H1 (cell line): ENCODE measurements around the gene TMEM120A.

ENCODE experiments used
- CBX8 ChIP-seq: fragments of 300-800, 300-1000 bp; sonication (generic); IDR thresholded peaks from 2 replicates; pipeline ENCODE4 v1.7.1; 2016; ENCODE audit warnings: low read depth, low read length, borderline replicate concordance
- CEBPB ChIP-seq: IDR thresholded peaks from 2 replicates; pipeline ENCODE4 v1.6.1; 2012; ENCODE audit warnings: low read depth, low read length
- CTCF ChIP-seq, 3 experiments: IDR thresholded peaks; 1 replicate in 2 of 3; 2 replicates in 1 of 3; pipeline versions ENCODE4 v1.5.1 to v1.6.1; 2011; ENCODE audit warnings: low read length in 3 of 3, mild to moderate bottlenecking in 3 of 3, inconsistent platforms in 2 of 3, low read depth in 1 of 3, moderate library complexity in 1 of 3; ENCODE audit not compliant: insufficient read depth in 1 of 3; ENCODE audit errors: control extremely low read depth in 1 of 3
- EZH2 ChIP-seq: fragments of 200-600 bp; sonication (generic); IDR thresholded peaks from 2 replicates; pipeline ENCODE4 v1.7.1; 2012; ENCODE audit warnings: low read depth, mild to moderate bottlenecking, moderate library complexity, low read length, inconsistent platforms; ENCODE audit not compliant: severe bottlenecking
- KDM4A ChIP-seq: IDR thresholded peaks from one replicate; pipeline ENCODE4 v1.7.1; 2012; ENCODE audit warnings: low read depth, mild to moderate bottlenecking, moderate library complexity, low read length, inconsistent platforms; ENCODE audit not compliant: severe bottlenecking
- MAX ChIP-seq: IDR thresholded peaks from 2 replicates; pipeline ENCODE4 v1.6.1; 2012; ENCODE audit warnings: inconsistent platforms
- POLR2A ChIP-seq, 2 experiments: IDR thresholded peaks; 1 replicate in 1 of 2; 2 replicates in 1 of 2; pipeline ENCODE4 v1.6.1; 2011; ENCODE audit warnings: low read depth in 2 of 2, low read length in 2 of 2, mild to moderate bottlenecking in 2 of 2; ENCODE audit errors: control extremely low read depth in 1 of 2
- POLR2AphosphoS5 ChIP-seq: IDR thresholded peaks from 2 replicates; pipeline ENCODE4 v1.6.1; 2011; ENCODE audit warnings: low read depth, low read length
- TAF1 ChIP-seq: IDR thresholded peaks from 2 replicates; pipeline ENCODE4 v1.6.1; 2011; ENCODE audit warnings: mild to moderate bottlenecking, low read depth, low read length
- USF2 ChIP-seq: IDR thresholded peaks from 2 replicates; pipeline ENCODE4 v1.6.1; 2011; ENCODE audit warnings: low read length, improper control_type of control experiment

- TF ChIP-seq POLR2A (IDR thresholded peaks at IDR 0.05; ENCODE audit: control extremely low read depth in 1 of 2, low read depth in 2 of 2, low read length in 2 of 2), result no peak
- TF ChIP-seq CTCF (IDR thresholded peaks at IDR 0.05; ENCODE audit: control extremely low read depth in 1 of 3, insufficient read depth in 1 of 3, low read depth in 1 of 3, low read length in 3 of 3), result no peak
- TF ChIP-seq TAF1, result no peak
- no peak for TF ChIP-seq CBX8
- no peak for TF ChIP-seq CEBPB
- no peak for TF ChIP-seq POLR2AphosphoS5
- TF ChIP-seq EZH2, result no peak
- TF ChIP-seq MAX, result no peak
- no peak for TF ChIP-seq USF2
- no peak for TF ChIP-seq KDM4A
Observed at GRCh38 chr7:75953931-75954330, 40.5 kb downstream of the TMEM120A start.
